GM12872 (cell line): Measurements from ENCODE around the gene TGM5.

ENCODE experiments used
- TF ChIP-seq, protein P1 (sequence below): IDR thresholded peaks from 3 replicates; pipeline ENCODE4 v1.5.1; 2011; ENCODE audit warnings: low read depth, mild to moderate bottlenecking, low read length, moderate library complexity; ENCODE audit not compliant: insufficient read depth

The TGM5 gene

DNA sequence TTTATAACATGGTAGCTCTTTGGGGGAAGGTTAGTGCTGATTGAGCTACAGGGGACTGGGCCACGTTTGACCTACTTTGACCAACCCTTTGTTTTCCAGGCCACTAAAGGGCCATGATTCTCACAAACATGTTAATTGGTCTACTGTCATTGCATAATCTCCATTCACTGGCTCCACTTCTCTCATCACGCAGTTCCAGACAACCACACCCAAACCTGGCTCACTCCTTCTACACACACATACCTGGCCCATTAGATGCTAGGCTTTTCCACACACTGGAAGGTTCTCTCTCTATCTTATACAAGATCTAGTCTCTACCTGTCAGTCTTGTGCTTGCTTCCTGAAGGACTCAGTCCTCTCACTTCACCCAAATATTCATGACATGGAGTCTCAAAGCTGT lies 15.9 kb downstream of the TGM5 start:
- TF ChIP-seq, protein P1, sequence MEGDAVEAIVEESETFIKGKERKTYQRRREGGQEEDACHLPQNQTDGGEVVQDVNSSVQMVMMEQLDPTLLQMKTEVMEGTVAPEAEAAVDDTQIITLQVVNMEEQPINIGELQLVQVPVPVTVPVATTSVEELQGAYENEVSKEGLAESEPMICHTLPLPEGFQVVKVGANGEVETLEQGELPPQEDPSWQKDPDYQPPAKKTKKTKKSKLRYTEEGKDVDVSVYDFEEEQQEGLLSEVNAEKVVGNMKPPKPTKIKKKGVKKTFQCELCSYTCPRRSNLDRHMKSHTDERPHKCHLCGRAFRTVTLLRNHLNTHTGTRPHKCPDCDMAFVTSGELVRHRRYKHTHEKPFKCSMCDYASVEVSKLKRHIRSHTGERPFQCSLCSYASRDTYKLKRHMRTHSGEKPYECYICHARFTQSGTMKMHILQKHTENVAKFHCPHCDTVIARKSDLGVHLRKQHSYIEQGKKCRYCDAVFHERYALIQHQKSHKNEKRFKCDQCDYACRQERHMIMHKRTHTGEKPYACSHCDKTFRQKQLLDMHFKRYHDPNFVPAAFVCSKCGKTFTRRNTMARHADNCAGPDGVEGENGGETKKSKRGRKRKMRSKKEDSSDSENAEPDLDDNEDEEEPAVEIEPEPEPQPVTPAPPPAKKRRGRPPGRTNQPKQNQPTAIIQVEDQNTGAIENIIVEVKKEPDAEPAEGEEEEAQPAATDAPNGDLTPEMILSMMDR: no peak

DNA sequence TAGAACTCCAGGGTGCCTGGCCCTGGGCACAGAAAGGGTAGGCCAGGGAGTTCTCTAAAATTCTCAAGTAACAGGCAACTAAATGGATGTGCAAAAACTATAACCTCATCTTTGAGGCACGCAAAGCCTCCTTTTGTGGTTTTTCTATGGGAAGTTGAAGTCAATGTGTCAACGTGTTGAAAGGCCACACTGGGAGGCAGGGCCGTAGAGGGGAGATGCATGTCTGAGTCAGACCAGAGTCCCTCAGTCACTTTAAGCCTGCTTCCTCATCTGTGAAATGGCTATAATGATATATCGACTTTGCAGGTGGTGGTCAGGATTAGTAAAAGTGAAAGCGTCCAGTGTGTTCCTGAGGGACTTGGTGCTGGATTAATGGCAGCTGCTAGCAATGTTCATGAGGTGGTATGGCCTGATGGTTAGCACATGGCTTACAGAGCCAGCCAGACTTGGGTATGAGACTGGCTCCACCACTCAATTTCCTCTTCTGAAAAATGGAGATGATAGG lies 17.0 kb downstream of the TGM5 start:
- TF ChIP-seq, protein P1: no peak

DNA sequence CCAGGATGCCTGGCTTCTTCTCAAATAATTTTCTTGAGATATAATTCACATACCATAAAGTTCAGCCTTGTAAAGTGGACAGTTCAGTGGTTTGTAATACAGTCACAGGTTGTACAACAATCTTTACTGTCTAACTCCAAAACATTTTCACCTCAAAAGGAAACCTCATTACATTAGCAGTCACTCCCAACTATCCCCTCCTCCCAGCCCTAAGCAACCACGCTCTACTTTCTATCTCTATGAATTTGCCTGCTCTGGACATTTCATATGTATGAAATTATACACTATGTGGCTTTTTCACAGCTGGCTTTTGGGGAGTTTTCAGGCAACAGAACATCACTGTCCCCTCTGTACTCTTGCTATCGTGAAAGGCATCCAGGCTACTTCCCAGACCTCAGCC lies 17.5 kb downstream of the TGM5 start:
- TF ChIP-seq, protein P1: no peak

DNA sequence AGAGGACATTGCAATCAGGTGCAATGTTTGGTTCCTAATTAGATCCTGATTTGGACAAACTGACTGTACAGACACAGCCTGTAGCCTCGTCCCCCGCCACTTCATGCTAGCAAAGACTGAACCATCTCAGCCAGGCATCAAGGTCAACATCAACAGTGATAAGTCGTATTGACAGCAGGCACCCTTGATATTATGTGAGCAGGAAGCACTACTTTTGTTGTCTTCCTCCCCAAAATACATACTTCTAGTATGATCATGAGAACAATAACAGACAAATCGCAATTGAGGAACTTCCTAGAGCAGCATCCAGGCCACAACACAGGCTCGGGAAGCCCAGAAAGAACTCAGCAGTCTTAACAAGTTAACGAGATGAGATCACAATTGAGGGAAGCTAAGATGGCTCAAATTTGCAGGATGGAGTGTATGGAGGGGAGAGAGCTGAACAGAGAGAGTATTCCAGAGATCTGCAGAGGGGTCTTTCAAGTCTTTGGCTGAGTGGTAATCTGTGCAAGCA lies 20.4 kb downstream of the TGM5 start:
- TF ChIP-seq, protein P1: no peak

DNA sequence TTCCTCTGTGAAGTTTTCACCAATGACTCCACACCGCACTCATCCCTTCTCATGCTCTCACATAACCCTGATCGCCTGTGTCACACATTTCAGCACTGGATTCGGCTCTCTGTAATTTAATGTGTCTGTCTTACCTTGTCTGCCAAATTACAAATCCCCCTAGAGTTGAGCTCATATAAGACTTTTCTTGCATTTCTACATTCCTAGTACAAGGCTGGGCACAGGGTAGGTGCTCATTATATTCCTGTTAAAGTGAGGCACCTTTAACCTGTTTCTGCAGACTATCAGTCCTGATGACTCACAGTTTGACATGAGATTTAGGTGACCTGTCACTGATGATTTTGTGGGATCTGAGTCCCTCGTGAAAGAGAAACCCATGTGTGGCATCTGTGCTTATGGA lies 22.6 kb downstream of the TGM5 start:
- TF ChIP-seq, protein P1: no peak

DNA sequence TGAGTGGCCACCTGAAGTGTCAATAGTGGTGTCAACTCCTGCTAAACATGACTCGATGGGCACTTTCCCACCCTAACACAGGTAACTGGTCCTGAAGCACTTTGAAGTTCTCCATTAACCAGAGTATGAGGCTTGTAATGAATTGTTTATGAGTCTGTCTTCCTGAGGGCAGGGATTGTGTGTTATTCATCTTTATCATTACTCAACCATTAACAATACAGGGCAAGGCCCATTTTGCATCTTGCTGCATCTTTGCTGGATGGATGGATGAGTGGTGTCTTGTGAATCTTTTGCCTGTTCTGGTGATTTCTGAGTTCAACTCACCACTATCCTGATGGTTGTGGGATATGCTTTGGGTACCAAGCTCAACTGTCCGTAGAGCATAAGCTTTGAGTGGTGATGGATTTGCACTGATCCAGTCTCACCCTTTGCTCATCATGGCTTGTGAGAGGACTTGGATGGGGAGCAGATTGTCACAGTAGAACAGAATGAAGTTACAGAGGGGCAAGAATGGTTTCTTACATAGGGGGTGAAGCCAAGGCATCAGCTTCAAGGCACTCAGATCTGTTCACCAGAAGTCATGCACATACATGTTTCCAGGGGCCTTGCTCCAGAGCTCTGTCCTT lies 23.6 kb downstream of the TGM5 start:
- TF ChIP-seq, protein P1: no peak

DNA sequence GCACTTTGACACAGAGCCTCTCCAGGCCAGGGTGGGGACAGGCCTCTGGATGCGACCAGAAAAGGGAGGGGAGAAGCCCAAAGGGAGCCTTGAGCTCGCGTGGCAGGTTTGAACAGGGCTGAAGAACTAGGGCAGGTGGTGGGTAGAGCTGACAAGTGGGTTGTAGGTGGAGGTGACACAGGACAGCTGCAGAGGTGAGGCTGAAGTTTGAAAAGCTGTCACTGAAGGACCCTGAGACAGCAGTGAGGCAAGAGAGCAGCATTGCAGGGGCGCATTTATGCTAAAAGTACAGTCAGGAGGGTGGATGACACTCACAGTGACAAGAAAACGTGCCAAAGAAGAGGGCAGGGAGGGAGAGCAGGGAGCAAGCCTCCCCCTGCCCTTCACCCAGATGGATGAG lies 24.1 kb downstream of the TGM5 start:
- TF ChIP-seq, protein P1: no peak

DNA sequence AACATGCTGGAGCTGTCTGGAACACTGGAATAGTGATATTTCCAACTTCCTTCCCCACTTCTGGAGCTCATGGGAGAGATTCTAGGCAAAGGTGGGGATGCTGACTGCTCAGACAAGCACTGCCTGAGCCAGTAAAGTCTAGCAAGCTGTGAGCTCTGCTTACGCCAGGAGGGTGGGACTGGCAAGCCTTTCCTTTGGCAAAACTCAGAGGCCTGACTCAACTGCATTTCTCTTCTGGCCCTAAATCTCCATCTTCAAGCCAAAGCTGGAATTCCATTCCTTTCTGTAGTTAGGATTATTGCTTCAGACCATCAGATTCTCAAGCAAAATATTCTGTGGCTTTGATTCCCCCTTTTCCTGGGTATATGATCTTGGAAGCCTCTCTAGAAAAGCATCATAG lies 25.6 kb downstream of the TGM5 start:
- TF ChIP-seq, protein P1: no peak
